Measurements from ENCODE around the gene MAP2K1.
A peak's percentile ranks its signal among the peaks of the same experiment; 100 is the strongest.
"Not testable (repeated sequence)": the region's sequence is repeated elsewhere in the genome, so short reads cannot be mapped to it uniquely, and the experiment has no call there.

Gene MAP2K1

DNA sequence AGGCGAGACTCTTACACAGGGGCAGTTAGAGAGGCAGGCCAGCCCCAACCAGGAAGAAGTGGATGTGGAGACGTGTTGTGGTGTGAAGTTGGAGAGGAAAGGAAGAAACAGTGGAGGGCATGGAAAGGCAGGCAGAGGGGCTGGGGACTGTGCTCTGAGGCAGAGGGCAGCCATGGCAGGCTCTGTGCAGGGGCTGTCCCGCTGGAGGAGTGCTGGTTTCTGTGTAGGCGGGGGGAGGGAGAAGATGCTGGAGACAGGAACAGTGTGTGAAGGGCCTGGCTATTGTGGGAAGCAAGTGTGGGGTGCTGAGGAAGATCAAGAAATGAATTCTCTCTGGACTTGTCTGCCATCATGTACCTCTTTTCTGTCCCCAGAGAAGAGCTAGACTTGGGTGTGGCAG is 89.8 kb downstream of the MAP2K1 start:
- DNase-seq (ENCODE audit: low read depth), result no peak

DNA sequence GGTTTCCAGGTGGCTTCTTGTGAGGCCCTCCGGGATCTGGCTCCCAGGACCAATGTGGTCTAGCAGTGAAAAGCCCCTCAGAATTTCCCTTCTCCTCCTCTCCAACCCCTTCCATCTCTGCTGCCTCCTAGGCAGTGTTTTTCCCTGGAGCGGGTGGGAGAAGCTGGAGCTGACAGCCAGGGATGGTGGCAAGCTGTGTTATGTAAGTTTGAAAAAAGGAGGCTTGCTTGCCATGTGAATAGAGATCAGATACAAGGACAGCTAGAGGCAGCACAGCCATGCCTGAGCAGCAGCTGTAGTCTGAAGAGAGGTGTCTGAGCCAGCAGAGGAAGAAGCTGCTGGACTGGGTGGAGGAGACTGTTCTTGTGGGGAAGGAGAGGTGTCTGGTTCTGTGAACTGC is 90.3 kb downstream of the MAP2K1 start:
- DNase-seq (ENCODE audit: low read depth), result no peak

DNA sequence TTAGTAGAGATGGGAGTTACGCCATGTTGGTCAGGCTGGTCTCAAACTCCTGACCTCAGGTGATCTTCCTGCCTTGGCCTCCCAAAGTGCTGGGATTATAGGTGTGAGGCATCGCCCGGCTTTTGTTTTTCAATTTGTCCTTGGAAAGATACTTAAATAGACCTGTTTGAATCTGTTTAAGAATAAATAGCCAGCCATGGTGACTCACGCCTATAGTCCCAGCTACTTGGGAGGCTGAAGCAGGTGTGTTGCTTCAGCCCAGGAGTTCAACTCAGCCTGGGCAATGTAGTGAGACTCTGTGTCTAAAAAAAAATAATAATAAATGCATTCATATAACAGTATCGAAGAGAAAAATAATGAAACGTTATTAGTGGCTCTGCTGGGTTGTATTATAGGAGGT is 93.6 kb downstream of the MAP2K1 start:
- no peak for DNase-seq (ENCODE audit: low read depth)

DNA sequence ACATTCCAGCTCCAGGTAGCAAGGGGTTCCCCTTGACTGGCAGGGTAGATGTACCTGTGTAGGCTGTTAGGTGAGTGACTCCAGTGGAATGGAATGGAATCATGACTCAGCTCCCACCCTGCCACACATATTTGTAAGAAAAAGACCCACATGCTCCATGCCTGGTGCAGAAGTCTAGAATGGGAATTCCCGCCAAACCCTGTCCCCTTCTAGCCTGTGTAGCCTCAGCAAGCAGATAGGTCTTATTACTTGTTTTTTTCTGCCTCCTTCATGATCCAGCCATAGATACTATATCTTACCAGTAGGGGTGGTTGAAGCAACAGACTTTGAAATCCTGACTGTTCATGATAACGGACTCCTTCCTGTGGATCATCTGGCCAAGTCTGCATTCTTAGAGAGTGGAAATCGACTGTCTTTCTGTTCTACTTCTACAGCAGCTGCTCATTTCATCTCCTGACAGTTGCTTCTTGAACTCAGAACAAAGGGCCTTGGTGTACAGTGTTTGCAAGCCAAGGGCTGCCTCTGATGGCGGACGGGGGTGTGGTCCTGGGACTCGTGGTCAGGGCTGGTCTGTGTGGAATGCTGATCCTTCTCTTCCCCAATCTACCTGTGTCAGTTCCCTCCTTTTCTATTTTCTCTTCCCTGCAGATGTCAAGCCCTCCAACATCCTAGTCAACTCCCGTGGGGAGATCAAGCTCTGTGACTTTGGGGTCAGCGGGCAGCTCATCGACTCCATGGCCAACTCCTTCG is 94.6 kb downstream of the MAP2K1 start:
- DNase-seq (ENCODE audit: low read depth), result no peak

DNA sequence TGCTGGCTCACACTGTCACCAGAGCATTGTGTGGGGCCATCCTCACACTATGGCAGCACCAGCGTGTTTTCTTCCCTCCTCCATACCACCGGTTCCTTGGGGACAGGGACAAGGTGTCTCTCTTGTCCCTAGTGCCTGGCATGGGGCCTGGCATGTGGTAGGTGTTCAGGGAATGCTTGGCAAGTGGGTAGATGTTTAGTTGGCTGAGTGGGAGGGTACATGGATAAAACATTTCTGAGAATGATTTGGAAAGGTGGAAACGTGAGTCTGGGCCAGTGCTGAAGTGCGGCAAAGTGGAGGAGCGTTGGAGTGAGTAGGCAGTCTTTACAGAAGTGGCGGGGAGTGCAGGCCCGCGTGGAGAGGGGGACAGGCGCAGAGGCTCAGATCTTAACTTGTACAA is 95.8 kb downstream of the MAP2K1 start:
- DNase-seq (ENCODE audit: low read depth), result no peak

DNA sequence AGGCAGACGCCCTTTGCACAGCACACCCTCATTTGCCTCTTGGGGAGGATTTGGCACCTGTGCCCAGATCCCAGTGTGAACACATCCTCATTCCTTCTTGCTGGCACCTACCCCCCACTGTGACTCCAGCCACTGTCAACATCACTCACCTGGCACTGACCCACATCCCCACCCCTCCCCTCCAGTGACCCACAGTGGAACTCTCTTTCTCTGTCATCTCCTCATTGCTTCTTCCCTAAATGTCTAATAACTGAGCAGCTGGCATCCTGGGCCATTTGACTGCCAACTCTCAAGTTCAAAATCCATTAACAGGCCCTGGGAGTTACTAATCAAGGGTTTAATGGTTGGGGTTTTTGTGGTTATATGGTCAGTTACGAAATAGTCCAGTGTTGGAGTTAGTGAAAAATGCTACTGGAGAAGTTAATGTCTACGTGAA is 96.4 kb downstream of the MAP2K1 start:
- DNase-seq (ENCODE audit: low read depth), result no peak

DNA sequence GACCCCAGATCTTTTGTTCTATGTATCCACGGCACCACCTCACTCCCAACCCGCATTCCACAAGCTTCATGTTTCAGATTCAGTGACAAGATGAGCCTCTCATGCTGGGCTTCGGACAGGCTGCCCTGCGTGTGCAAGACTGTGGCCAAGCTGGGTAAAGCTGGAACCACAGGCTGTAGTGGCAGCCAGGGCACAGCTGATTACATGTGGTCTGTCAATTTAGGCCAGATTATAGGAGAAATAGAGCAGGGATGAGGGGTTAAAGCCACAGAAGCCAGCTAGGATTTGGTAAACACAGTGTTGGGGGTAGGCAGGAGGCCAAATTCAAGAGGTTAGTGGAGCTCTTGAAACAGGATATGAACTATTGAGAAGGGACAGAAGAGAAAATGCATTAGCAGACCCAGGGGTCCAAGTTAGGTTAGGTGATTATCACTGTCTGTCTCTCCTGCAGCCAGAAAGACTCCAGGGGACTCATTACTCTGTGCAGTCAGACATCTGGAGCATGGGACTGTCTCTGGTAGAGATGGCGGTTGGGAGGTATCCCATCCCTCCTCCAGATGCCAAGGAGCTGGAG is 97.9 kb downstream of the MAP2K1 start:
- DNase-seq (ENCODE audit: low read depth), result no peak

DNA sequence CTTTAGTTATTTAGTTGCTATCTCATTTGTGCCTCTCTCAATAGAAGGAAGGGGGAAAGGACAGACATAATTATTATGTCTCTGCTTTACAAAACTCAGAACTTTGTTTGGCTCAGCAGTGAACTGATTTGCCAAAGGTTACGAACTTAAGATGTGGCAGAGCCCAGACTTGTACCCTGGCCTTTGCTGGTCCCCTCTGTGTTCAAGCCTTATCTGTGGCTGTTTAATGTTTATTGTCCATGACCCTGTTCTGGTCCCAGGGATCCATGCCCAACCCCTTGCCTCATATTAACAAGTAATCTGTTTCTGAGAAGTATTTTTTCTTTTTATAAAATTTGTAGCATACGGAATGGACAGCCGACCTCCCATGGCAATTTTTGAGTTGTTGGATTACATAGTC is 100.2 kb downstream of the MAP2K1 start:
- DNase-seq (ENCODE audit: low read depth), result no peak

DNA sequence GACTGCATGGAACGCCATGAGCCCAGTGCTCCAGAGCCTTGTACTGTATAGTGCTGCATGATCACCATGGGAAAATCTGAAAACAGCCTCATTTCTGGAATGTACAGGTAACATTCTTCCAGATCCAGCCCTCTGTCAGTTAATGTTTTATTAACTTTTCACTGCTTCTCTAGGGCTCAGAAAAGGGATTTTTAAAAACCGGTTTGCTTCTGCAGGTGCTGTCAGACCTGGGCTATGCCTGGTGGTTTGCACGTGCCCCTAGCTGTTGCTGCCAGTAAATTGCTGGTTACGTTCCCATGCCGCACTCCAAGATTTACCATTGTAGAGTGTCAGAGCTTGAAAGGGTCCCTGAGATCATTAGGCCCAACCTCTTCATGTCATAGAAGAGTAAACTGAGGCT is 101.8 kb downstream of the MAP2K1 start:
- no peak for DNase-seq (ENCODE audit: low read depth)

DNA sequence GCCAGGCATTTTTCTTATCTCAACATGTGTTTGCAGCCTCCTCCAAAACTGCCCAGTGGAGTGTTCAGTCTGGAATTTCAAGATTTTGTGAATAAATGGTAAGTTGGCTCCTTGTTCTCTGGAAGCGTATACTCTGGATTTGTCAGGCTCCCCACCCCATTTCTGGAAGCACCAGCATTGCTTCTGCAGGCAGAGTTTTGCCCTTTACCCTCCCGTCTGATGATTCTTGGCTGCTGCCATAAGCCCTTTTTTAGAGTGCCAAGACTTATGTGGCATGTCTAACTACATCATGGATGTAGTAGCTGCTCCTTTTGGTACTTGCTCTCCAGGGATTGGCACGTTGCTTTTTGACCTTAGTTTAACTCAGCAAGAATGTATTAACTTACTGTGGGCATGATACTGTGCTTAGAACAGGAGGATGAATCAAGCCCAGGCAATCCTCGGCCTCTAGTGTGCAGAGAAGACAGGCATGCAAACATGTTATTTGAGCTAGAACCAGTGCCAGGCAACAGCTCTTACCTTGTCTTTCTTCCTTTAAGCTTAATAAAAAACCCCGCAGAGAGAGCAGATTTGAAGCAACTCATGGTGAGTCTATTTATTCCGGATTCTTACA is 102.6 kb downstream of the MAP2K1 start:
- no peak for DNase-seq (ENCODE audit: low read depth)

DNA sequence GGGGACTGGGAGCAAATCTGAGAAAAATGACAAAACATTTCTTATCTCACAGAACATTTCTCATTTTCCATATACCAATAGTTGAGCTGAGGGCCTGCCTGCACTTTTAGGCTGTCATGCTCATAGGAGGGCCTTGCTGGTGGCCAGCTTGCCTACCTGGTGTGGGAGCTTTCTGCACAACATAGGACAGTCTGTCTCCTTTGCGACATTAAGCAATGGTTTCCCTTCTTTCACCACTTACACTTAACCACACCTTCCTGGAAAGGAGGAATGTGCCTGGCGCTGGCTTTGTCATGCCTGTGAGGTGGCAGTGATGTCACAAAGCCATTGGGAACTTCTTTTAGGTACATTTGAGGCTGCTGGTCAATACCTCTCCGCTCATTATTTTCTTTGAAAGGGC is 105.1 kb downstream of the MAP2K1 start:
- no peak for DNase-seq (ENCODE audit: low read depth)

DNA sequence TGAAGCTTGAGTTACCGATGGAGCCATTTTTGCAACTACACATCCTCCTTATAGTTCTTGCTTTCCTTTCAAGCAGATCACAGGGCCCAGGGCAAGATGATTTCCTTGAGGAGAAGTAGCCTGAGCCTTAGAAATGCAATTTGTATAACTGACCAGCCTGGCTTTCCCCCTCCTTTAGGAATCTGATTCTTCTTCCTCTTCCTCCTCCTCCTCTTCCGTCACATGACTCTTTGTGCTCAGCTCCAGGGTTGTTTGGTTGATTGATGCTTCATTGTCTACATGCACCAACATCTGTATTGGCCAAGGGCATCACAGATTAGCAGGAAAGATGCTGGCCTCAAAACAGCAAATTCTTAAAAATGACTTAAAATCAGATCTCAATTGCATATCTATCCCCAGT is 107.5 kb downstream of the MAP2K1 start:
- no peak for DNase-seq (ENCODE audit: low read depth)

DNA sequence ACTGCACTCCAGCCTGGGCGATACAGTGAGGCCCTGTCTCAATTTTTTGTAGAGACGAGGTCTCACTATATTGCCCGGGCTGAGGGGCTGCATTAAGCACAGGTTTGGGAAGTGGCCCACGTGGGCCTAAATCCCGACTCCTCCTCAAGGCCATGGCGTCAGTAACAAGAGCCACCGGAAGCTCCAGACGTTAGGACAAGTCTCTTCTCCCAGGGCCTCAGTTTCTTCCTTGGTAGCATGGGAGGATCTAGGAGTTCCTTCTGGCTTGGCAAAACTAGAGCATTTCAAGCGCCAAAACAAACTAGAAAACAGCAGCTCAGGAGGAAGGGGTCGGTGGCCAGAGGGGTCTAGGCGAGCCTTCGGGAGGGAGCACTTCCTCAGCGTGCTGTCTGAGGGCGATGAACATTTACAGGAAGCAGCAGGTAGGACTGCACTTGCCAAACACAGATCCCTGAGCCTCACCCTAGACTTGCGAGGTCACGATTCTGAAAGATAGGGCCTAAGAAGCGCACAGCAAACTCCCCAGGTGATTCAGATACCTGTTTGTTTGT is 110.3 kb downstream of the MAP2K1 start:
- DNase-seq (ENCODE audit: low read depth), result no peak

DNA sequence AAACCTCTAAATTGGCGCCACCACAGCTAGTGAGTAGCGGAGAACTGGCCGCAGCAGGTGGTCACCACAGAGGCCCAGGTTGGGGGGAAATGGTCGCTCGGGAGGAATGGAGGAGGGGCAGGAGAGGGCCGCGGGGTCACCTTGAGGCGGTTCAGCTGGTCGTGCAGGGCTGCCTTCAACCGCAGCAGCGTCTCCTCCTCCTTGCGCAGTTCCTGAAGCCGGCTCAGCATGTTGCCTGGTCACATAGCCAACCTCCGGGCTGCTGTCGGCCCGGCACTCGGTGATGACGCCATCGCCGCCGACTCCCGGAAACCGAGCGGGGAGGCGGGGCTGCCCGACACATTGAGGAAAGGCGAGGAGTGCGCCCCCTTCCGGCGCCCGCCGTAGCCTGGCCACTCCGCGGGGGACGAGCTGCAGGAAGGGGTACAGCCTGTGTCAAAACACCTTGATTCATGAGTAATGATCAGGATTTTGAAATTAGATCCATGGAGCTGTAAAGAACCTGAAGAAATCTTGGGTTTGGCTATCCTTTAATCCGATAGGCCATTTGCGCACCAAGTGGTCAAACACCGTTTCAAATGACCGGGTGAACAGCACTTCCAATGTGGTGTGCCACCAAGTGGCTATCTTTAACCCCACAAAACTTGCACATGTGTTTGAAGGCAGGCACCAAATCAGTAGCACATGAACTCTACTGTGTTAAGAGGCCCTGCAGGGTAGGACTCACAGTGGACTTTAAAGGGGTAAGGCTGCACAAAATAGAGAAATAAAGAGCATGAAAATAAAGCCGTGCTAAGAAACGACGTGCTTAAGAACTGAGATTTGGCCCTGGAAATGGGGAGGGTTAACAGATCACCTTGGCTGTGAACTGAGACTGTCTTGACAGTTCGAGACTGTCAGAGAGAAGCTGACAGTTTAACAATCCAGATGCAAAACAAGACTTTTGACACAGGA is 111.1 kb downstream of the MAP2K1 start, which contains the start of gene SNAPC5:
Gene SNAPC5 (minus strand): TSS at position 261 of the 954 bp plus-strand sequence. CDS start 31 bp downstream, at position 230.
- DNase-seq (ENCODE audit: low read depth), result peak; percentile 96

DNA sequence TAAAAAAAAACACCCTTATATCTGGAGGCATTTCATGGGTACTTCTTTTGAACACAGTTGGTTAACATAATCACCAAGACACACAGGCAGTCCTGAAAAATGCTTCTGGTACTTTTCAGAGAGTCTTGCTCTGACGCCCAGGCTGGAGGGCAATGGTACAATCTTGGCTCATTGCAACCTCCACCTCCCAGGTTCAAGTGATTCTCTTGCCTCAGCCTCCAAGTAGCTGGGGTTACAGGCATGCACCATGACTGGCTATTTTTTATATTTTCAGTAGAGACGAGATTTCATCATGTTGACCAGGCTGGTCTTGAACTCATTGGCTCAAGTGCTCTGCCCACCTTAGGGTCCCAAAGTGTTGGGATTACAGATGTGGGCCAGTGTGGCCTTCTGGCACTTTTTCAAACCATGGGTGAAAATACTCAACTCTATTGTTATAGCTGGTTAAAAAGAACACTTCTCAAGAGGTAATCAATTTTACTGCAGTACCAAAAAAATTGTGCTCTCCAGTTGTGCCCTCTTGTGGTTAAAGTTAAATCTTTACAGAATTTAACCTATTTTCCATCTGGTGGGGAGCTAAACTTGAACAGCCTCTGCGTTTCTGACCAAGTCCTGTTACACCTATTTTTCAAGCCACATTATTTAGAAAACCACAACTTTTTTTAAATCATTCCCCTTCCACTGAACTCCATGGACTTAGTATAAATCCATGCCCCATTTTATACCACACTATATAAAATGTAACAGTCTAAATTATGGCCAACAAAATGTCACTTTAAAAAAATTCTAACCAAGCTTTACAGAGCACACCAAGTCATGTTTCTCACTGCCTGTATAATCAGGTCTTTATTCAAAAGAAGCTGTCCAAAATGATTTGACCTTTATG is 112.0 kb downstream of the MAP2K1 start:
- no peak for DNase-seq (ENCODE audit: low read depth)

DNA sequence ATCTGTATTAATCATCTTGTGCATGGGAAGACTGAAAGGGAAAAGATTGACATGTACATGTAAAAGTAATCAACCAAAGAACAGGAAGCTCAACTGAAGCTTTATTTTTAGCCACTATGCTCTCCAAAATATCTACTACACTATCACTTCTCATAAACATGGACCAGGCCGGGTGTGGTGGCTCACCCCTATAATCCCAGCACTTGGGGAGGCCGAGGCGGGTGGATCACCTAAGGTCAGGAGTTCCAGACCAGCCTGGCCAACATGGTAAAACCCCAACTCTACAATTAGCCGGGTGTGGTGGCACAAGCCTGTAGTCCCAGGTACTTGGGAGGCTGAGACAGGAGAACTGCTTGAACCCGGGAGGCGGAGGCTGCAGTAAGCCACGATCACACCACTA is 113.6 kb downstream of the MAP2K1 start:
- not testable (repeated sequence) for DNase-seq (ENCODE audit: low read depth)

DNA sequence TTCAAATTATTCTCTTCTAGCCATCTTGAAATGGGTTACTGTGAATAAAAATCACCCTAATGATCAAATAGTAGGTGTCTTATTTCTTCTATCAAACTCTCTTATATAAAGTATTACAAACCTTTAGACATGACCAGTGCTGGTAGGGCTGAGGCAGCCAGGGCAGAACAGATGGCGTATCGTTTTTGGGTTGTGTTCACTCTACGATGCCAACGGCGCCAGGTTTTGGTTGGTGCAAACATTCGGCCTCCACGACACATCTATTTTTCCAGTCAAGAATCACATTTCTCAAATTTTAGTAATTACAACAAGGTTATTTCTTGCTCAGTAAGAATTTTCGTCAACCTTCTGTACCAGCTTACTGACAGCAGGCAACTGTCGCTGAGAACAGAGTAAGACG is 115.8 kb downstream of the MAP2K1 start:
- DNase-seq (ENCODE audit: low read depth), result no peak

DNA sequence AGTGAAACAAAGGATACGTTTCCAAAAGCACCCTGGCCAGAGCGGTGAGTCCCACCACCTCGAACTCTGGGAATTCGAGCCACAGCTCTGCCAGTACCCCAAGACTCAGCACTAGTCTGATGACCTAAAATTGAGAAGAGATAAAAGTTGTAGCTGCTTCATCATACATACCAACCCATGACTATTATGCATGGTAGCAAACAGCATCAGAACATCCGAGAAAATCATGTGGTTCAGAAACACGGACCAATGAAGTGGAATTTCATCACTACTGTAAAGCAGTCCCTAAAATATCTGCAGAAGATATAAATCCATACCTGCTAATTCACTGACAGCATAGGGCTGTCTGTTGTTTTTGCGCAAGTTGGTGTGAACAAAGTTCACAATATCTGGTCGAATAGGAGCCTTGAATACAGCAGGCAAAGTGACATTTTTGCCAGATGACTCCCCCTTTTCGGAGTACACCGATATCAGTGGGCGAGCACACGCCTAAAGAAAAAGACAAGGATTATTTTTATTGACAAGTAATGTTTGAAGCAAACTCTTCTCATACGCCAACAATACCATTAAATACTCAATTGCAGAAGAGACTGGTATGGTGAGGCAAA is 116.4 kb downstream of the MAP2K1 start:
- DNase-seq (ENCODE audit: low read depth), result not testable (repeated sequence)

DNA sequence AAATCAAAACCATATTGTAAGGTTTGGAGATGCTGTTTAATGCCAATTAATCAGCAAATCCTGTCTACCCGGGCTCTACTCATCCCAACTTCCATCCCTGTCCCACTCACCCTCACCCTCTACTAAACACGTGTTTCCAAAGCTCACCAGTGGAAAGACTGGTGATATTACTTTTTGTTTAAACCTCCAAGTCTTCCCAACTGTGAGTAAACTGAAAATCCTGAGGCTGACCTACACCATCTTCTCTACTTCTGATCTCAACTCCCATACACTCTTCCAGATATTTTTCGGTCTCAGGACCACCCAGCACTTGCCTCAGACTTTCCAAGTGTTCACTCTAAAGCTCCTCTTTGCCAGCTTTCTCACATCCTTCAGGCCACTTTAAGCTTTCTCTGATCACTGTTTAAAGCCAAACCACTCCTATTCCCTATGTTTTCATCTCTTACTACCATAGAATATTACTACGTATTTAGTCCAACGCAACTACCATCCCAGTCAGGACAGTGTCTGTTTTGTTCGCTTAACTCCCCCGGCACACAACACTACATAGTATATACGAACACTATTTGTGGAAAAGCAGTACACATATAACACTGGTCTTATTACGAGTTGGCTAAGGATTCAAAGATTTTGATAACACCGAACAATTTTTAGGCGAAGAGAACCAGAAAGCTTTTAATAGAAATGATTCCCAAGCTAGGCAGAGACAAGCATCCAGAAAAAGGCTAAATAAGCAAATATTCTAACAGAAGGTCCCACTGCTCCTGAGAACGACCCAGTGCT is 117.3 kb downstream of the MAP2K1 start:
- no peak for DNase-seq (ENCODE audit: low read depth)

All from activated T-helper 9 cell treated with anti-CD3 and anti-CD28 coated beads, Interleukin-2, amount 50 U/mL, for 16 hours (primary cell).